Body of pancreas (tissue), 4 donors: ENCODE results near the gene TBCEL. TPM values are rescaled to one million over a fixed set of nuclear protein-coding genes. Genes with fewer than 3 reads are reported as not detected.

Experiments used
- ATAC-seq: fragments of 150-250 bp; one replicate; pipeline ENCODE4 v1.9.1; 2016
- DNase-seq, 4 donors: peaks; one replicate each; pipeline ENCODE4 v3.0.0-alpha.2; 2019
- H3K27ac ChIP-seq, 4 donors: fragments of 200-600 bp; sonication (generic); 1 replicate in 3 of 4; 2 replicates in 1 of 4; pipeline versions ENCODE4 v1.5.1 to v1.6.1; 2016 to 2019; ENCODE audit warnings: mild to moderate bottlenecking in 1 of 4, mixed read lengths in 1 of 4, moderate library complexity in 1 of 4
- H3K27me3 ChIP-seq, 2 donors: fragments of 200-600 bp; sonication (generic); one replicate each; pipeline ENCODE4 v1.6.0; 2016; ENCODE audit warnings: mild to moderate bottlenecking in 1 of 2
- H3K36me3 ChIP-seq, 2 donors: fragments of 200-600 bp; sonication (generic); replicated peaks in 1 of 2; 2 replicates each; pipeline ENCODE4 v1.5.1; 2016; ENCODE audit warnings: low read depth in 2 of 2; ENCODE audit not compliant: insufficient read depth in 1 of 2
- H3K4me1 ChIP-seq: fragments of 200-600 bp; sonication (generic); one replicate; pipeline ENCODE4 v1.6.0; 2016
- H3K4me3 ChIP-seq, 2 donors: fragments of 200-600 bp; sonication (generic); 1 replicate in 1 of 2; 2 replicates in 1 of 2; pipeline ENCODE4 v1.5.1; 2016 to 2019
- H3K9me3 ChIP-seq, 3 donors: fragments of 200-600 bp; sonication (generic); 1 replicate in 2 of 3; 2 replicates in 1 of 3; pipeline ENCODE4 v1.5.1; 2016
- CTCF ChIP-seq, 7 experiments: fragments of 450-650 bp in 4 of 7; fragments of 200-600 bp in 3 of 7; sonication (generic) in 3 of 7; IDR thresholded peaks; one replicate each; pipeline ENCODE4 v1.5.1; 2016 to 2019; ENCODE audit warnings: antibody characterized with exemption in 7 of 7
- POLR2A ChIP-seq, 3 donors: fragments of 450-650 bp; IDR thresholded peaks; one replicate each; pipeline ENCODE4 v1.6.1; 2016; ENCODE audit warnings: antibody characterized with exemption in 3 of 3, mild to moderate bottlenecking in 2 of 3
- WGBS, 2 donors: methylation state at CpG; one replicate each; pipeline ENCODE4 v1.1.5; 2017; 5-methylcytosine and 5-hydroxymethylcytosine counted together
- intact Hi-C: fragments of 100-400 bp; cut with DNase I; formaldehyde crosslinking; loops from one replicate; pipeline ENCODE4 v1.15.1; 2023
- total RNA-seq, 2 donors: library from RNA; depleted of rRNA; stranded (reverse); fragments of >200 nt; gene quantifications; one replicate each; pipeline ENCODE4 v1.1.0, GENCODE V29; 2016

The TBCEL gene
- total RNA-seq, 2 donors from 2014 or later, result 5.9 to 14.8 TPM

- ATAC-seq, result no peak
- DNase-seq, result no peak
- no peaks in the 10 kb centered on the region for H3K27me3 ChIP-seq
- H3K36me3 ChIP-seq, result peaks cover 0 to under 1% of the 10 kb centered on the region in 2 donors
- H3K27ac ChIP-seq, result no peak overlapping the region
- H3K4me1 ChIP-seq, result peaks cover 29% of the 10 kb centered on the region
- intact Hi-C loops, result no loop called here
- no peak overlapping the region for H3K4me3 ChIP-seq
- no peaks in the 10 kb centered on the region for H3K9me3 ChIP-seq
- TF ChIP-seq POLR2A (IDR thresholded peaks at IDR 0.05) (no peak), CTCF (IDR thresholded peaks at IDR 0.05) (no peak)
- 91 to 94% methylated on average over 3 of the region's 3 CpGs for WGBS, 2 donors
These were observed 42.7 kb downstream of the TBCEL start for GRCh38 chr11:121066623-121067022.

- TF ChIP-seq CTCF (IDR thresholded peaks at IDR 0.05) (no peak), POLR2A (IDR thresholded peaks at IDR 0.05) (no peak)
- 87% methylated on average over 3 of the region's 3 CpGs for WGBS, 2 donors
- Histone ChIP-seq H3K27ac (no peak overlapping the region), H3K27me3 (no peaks in the 10 kb centered on the region), H3K4me3 (no peak overlapping the region), H3K9me3 (no peaks in the 10 kb centered on the region), H3K4me1 (peaks cover 33% of the 10 kb centered on the region), H3K36me3 (no peaks in the 10 kb centered on the region)
- DNase-seq (no peak), ATAC-seq (no peak)
- intact Hi-C loops, result no loop called here
These were observed 43.1 kb downstream of the TBCEL start for GRCh38 chr11:121067026-121067425.

- Histone ChIP-seq H3K27ac (no peak overlapping the region), H3K27me3 (no peaks in the 10 kb centered on the region), H3K4me3 (no peak overlapping the region), H3K4me1 (peaks cover 34% of the 10 kb centered on the region), H3K9me3 (no peaks in the 10 kb centered on the region), H3K36me3 (no peaks in the 10 kb centered on the region)
- intact Hi-C loops, result no loop called here
- ATAC-seq, result peak; percentile 78
- peak in 1 of 4 donors; percentile 36 for DNase-seq
- WGBS, 2 donors, result 15% methylated on average over 2 of the region's 2 CpGs
- TF ChIP-seq POLR2A (IDR thresholded peaks at IDR 0.05) (peak in 2 of 3 donors; percentile 16 to 36), CTCF (IDR thresholded peaks at IDR 0.05) (no peak)
These were observed 43.6 kb downstream of the TBCEL start for GRCh38 chr11:121067453-121067852.

- no peaks in the 10 kb centered on the region for H3K36me3 ChIP-seq
- H3K27ac ChIP-seq, result no peak overlapping the region
- H3K4me3 ChIP-seq, result no peak overlapping the region
- WGBS, 2 donors, result 90 to 91% methylated on average over 6 of the region's 6 CpGs
- H3K4me1 ChIP-seq, result peaks cover 34% of the 10 kb centered on the region
- ATAC-seq, result no peak
- no peaks in the 10 kb centered on the region for H3K27me3 ChIP-seq
- H3K9me3 ChIP-seq, result no peaks in the 10 kb centered on the region
- intact Hi-C loops, result no loop called here
- DNase-seq, result no peak
- TF ChIP-seq POLR2A (IDR thresholded peaks at IDR 0.05) (no peak), CTCF (IDR thresholded peaks at IDR 0.05) (no peak)
These were observed 44.2 kb downstream of the TBCEL start for GRCh38 chr11:121067962-121068647.

- ATAC-seq, result no peak
- Histone ChIP-seq H3K27me3 (no peaks in the 10 kb centered on the region), H3K4me1 (peaks cover 34% of the 10 kb centered on the region), H3K4me3 (no peak overlapping the region), H3K27ac (no peak overlapping the region), H3K36me3 (no peaks in the 10 kb centered on the region), H3K9me3 (no peaks in the 10 kb centered on the region)
- DNase-seq, result no peak
- intact Hi-C loops, result no loop called here
- TF ChIP-seq POLR2A (IDR thresholded peaks at IDR 0.05), result no peak
- no peak for TF ChIP-seq CTCF (IDR thresholded peaks at IDR 0.05)
- 96 to 97% methylated on average over 6 of the region's 6 CpGs for WGBS, 2 donors
These were observed 44.9 kb downstream of the TBCEL start for GRCh38 chr11:121068787-121069186.
